Cerebellar cortex (tissue), 1 donor: ENCODE measurements around the gene ZNF555.

Experiments
- DNase-seq: peaks from one replicate; pipeline ENCODE4 v3.0.0-alpha.2; 2015; ENCODE audit warnings: low spot score

ZNF555 gene

DNA sequence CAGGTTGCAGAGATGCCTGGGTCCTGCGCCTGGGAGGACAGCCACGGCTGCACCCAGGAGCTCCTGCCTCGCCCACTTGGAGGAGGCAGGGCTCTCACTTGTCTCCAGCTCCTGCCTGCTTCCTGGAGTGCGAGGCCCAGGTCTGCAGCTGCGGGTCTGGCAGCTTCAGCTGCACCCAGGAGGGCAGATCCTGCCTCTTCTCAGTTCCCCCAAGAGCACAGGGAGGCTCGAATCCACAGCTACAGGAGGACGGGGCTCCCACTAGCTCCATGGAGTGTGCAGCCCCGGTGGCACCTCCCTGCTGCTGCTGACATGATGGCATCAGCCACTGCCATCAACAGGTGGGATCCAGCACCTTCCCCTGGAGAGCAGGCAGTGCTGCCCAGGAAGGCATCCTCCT is 17.1 kb upstream of the ZNF555 start:
- no peak for DNase-seq

DNA sequence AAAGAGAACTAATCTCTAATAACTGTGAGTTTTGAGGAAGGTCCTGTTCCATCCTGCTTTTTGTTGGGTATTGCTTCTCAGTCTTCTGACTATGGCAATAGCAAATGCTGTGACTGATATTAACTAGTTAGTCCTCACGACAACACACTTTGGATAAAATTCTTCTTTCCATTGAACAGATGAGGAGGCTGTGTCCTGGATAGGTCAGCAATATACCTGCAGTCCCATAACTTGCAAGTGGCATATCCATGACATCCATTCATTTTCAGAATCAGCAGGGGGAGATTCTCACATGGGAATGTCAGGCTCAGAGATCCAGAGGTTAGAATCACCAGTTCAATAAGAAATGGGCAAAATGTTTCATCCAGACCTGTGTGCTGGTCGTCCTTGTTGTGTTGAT is 14.3 kb upstream of the ZNF555 start:
- no peak for DNase-seq

DNA sequence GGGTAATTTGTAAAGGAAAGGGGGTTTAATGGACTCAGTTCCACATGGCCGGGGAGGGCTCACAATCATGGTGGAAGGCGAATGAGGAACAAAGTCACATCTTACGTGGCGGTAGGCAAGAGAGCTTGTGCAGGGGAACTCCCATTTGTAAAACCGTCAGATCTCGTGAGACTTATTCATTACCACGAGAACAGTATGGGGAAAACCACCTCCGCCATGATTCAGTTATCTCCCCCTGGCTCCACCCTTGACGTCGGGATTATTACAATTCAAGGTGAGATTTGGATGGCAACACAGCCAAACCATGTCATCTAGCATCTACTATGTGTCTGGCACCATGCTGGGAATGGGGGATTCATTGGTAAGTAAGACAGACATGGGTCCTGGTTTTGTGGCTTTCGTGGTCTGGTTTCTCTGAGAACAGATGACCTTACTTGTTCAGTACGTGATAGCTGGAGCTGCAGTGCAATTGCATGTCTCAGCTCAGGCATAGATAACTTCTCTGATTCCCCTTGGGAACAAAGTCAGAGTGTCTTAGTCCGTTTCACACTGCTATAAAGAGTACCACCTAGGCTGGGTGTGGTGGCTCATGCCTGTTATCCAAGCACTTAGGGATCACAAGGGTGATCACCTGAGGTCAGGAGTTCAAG is 13.3 kb upstream of the ZNF555 start:
- no peak for DNase-seq

DNA sequence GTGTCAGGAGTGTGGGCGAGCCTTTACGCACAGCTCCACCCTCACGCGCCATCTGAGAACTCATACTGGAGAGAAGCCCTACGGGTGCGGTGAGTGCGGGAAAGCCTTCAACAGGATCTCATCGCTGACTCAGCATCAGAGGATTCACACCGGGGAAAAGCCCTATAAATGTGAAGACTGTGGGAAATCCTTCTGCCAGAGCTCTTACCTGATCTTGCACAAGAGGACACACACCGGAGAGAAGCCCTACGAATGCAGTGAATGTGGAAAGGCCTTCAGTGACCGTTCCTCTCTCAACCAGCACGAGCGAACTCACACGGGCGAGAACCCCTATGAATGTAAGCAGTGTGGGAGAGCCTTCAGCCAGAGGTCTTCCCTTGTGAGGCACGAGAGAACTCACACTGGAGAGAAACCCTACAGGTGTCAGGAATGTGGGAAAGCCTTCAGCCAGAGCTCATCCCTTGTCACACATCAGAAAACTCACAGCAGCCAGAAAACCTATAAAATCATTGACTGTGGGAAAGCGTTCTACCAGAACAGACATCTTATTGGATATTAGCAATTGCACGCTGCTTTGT is 6.9 kb upstream of the ZNF555 start:
- DNase-seq: no peak

DNA sequence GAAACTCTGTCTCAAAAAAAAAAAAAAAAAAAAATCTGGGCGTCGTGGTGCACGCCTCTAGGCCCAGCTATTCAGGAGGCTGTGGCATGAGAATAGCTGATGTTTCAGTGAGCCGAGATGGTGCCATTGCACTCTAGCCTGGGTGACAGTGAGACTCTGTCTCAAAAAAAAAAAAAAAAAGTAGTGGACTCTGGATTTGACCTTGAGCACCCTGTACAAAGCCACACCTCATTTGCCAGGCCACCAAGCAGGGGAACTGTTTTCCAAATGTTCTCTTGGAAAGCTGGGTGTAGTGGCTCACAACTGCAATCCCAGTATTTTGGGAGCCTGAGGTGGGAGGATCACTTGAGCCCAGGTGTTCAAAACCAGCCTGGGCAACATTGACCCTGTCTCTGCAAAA is 3.8 kb upstream of the ZNF555 start:
- no peak for DNase-seq

DNA sequence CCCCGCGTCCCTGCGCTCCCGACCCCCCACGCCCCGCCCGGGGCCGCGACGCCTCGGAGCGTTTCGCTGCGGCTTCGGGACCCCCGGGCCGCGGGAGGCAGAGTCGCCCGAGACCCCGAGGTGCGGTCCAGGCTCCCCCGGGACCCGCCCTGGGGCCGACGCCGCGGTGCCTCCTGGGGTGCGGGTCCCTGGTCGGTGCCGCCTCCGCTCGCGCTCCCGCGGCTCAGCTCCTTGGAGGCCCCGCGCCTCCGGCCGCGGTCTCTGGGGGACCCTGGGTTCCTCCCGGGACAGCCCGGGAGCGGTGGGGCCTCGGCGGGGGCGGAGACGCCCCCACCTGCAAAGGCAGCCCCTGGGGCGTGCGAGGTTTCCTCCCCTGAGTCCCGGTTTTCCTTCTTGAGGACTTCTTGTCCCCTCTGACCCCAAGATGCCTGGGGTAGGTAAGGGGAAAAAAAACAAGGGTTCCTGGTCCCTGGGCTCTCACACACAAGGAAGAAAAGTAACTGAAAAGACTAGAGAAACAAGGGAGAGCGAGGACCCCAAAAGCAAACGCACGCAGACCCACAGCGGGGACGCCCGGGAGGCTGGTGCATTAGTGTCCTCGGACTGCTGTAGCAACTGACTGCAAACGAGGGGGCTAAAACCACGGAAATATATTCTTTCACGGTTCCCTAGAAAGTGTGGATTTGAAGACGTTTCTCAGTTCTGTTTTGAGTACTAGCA is 740 bp downstream of the ZNF555 start:
- no peak for DNase-seq

DNA sequence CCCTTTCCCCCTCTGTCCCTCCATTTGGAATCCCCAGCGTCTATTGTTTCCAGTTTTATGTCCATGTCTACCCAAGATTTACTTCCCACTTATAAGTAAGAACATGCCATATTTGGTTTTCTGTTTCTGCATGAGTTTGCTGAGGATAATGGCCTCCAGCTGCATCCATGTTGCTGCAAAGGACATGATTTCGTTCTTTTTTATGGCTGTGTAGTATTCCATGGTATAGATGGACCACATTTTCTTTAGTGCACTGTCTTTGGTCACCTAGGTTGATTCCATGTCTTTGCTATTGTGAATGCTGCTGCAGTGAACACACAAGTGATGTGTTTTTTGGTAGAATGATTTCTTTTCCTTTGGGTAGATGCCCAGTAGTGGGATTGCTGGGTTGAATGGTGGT is 3.8 kb downstream of the ZNF555 start:
- no peak for DNase-seq

DNA sequence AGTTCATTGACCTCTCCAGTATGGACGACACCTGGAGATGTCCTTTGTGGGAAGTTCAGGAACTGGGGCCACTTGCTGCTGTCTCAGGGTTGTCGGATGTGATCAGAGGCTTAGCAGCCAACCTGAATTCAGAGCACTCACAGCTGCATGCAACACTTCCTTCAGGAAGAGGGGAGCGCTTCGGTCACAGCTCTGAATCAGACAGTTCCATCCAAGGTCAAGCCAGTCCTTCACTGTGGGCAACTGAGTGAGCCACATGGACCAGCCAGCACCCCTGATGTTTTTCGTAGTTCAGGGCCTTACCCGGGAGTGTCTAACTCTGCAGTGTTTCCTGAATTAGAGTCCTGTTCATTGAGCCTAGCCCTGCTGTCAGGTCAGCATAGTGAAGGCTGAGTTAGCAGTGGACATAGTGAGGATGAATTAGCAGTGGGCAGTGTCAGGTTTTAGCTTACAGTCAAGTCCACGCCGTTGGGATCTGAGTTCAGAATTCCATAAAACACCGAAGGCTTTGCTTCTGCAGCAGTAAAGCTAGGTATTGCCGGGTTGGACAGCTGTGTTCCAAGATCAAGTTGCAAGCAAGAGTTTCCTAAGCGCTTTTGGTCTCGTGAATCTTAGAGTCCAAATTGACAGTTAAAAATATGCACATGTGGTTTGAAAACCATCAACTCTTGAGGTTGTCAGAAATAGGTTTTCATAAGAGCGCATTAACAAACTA is 5.1 kb downstream of the ZNF555 start:
- no peak for DNase-seq

DNA sequence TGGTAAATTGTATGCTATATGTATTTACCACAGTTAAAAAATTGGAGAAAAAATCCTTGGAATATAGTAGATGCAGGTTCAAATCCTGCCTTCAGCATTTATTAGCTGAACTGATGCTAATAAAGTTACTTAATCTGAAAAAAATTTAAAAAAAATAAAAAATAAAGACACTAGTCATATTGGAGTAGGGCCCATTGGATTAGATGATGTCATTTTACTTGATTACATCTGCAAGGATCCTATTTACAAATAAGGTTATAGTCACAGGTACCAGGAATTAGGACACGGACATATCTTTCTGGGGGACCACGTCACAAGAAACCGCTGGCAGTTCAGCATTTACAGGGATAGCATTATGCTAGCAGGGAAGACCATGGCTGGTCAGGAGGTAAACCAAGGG is 6.2 kb downstream of the ZNF555 start:
- no peak for DNase-seq

DNA sequence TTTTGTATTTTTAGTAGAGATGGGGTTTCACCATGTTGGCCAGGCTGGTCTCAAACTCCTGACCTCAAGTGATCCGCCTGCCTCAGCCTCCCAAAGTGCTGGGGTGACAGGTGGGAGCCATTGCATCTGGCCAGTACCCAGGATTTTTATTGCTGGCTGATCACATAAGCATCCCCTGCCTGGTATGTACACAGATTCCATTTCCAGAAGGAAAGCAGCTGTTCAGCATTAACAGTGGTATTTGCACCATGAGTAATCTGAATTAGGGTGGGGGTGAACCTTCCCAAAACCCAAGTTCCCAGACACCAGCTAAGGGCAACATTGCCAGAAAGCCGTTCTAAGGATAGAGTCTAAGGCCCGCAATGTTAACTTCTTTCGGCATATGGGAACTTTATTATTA is 7.3 kb downstream of the ZNF555 start:
- DNase-seq: no peak

DNA sequence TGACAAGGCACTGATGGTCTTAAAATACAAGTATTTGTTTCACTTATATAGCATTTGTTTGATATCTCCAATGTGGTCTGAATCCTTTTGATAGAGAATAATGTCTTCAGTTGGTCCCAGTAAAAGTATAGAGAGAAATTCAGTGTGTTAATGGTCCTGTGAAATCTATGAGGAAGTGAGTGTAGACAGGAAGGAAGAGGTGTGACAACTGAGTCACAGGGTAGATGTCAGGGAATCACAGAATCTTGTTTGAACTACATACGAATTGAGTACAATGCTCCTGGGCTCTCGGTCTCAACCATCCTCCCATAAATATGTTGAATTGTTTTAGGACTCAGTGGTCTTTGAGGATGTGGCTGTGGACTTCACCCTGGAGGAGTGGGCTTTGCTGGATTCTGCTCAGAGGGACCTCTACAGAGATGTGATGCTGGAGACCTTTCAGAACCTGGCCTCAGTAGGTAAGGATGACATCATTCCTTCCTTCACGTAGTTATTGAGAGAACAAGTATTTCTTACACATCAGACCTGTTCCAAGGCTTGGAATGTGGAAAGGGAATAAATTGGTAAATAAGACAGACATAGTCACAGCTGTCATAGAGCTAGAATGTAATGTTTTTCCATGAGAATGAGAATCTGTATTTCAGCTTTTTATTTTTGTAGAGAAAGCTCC is 9.1 kb downstream of the ZNF555 start:
- no peak for DNase-seq

DNA sequence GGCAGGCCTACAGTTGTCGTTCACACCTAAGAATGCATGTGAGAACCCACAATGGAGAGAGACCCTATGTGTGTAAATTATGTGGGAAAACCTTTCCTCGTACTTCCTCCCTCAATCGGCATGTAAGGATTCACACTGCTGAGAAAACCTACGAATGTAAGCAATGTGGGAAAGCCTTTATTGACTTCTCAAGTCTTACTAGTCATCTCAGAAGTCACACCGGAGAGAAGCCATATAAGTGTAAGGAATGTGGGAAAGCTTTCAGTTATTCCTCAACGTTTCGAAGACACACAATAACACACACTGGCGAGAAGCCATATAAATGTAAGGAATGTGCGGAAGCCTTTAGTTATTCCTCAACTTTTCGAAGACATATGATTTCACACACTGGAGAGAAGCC is 11.3 kb downstream of the ZNF555 start:
- no peak for DNase-seq

DNA sequence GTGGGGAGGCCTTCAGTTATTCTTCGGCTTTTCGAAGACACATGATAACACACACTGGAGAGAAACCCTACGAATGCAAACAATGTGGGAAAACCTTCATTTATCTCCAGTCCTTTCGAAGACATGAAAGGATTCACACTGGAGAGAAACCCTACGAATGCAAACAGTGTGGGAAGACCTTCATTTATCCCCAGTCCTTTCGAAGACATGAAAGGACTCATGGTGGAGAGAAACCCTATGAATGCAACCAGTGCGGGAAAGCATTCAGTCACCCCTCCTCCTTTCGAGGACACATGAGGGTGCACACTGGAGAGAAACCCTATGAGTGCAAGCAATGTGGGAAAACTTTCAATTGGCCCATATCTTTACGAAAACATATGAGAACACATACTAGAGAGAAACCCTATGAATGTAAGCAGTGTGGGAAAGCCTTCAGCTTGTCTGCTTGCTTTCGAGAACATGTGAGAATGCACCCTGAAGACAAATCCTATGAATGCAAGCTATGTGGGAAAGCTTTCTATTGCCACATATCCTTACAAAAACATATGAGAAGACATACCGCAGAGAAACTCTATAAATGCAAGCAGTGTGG is 11.8 kb downstream of the ZNF555 start:
- no peak for DNase-seq

DNA sequence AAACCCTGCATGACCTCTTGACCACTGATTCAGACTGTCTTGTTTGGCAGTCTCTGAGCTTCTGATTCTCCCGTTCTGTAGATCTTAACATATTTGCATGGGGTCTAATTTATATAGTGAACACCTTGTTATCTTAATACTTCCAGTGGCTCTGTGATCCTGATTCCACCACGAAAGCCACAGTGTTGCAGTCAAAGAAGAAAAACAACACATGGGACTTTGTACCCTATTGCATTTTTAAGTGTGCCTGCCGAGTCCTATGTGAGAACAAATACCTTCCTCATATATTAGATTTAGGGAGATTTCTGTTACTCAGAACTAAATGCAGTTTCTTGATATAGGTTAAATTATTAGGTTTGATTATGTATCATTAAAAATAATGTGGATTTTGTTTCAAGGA is 13.6 kb downstream of the ZNF555 start:
- DNase-seq: no peak

DNA sequence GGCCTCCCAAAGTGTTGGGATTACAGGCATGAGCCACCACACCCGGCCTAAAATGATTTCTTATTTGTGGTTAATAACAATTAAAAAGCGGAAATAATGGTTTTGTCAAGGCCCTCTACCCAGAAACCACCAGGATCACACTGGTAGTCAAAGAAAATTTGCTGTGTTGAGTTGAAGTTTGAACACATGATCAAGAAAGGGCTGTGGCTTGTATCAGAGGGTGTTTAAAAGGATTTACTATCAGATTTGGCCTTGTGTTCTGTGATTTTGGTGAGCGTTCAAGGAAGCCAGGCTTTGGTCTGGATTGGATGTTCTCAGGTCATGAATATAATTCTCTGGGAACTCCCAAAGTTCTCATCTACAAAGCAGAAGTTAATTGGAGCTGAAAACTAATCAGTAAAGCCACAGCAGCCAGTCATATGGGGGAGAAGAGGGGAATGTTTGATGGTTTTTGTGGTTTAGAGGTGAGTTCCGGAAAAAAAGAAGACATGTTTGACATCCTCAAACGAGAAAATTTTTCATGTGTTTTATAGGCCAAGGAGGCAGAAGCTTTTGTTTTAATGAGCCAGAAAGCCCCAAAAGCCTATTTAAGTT is 15.3 kb downstream of the ZNF555 start:
- DNase-seq: no peak

DNA sequence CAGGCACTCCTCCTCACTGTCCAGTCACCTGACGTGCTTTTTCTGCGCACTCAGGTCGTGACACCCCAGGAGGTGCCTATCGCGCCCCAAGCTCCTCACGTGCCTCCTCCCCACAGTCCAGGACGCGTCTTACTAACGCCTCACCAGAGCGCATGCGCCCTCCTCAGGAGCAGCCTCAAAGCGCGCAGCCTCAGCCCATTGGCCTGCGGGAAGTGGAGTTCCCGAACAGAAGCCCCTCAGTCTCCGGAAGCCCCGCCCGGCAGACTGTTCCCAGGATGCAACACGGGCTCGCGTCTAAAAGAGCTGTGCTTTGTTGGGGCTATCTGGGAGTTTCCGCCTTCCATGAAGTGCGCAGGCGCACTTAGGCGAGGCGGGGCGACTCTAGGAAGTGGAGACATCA is 17.6 kb downstream of the ZNF555 start:
- no peak for DNase-seq

DNA sequence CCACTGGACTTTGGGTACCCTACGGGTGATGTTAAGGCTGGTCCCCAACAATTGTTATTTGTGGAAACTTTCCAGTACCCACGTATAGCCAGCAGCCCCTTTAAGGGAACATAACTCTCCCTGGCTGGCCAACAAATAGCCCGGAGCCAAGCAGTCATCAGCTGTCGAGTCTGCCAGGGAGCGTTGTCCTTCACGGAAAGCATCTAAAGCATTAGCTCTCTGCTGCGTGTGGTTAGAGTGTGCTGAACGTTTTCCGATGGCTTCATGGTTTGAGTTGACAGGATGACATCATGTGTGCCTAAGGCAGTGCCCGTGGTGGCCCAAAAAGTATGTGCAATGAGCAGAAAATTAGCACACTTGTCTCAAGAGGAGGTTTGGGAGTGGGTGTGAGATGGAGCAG is 22.5 kb downstream of the ZNF555 start:
- DNase-seq: no peak

DNA sequence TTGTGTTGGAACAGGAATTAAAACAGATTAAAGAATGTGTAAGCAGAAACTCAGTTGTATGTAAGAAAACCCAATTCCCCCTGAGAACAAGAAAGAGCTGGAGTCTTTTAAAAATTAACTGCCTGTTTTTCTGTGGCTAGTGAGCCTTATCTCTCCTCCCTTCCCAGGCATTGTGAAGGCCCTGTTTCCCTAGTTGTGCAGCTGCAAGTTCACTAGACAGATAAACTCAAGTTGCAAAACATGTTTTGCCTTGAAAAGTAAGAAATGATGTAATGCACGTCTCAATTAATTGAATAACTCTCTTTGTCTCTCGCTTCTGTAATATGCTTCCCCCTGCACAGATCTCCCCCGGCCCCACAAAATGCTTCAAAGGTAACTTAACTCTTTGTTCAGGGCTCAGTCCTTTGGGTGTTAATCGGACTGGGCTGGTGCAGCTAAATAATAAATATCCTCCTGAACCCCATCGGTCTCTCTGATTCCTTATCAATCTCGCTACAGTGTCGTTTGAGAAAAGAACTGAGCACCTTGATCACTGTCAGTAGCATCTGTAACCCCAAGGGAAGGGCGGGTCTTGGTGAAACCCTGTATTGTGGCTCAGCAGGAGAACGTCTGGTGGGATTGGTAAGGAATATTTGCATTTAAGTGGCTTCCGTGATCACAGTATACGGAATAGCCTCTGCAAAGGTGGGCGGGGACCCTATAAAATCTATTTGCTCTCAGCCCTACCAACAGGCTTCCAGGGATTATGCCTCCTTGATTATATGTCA is 24.2 kb downstream of the ZNF555 start:
- no peak for DNase-seq

DNA sequence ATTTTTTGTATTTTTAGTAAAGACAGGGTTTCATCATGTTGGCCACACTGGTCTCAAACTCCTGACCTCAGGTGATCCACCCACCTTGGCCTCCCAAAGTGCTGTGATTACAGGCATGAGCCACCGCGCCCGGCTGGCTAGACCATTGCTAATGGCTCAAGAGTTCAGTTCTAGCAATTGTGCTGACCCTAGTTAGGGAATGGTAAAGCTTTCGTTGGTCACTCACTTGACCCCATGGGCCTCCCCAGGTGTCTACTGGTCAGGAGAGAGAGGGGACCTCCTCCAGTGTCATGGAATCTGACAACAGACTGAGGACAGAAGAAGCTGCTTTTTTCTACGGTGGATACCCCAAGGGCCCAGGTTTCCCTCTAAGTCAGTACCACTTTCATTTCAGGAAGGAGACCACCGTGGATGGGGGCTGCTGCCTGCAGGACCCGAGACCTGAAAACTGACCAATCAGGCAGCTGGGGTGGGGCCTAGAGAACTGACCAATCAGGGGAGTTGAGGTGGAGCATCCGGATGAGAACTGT is 25.3 kb downstream of the ZNF555 start:
- DNase-seq: no peak
